GM21717 (cell line): ENCODE measurements around the gene DRD1.
"Not testable (repeated sequence)": the region's sequence is repeated elsewhere in the genome, so short reads cannot be mapped to it uniquely, and the experiment has no call there.

Experiments
- ATAC-seq: cut with Tn5 transposase; IDR thresholded peaks from one replicate; pipeline ENCODE4 v1.9.1; 2021; ENCODE audit warnings: mild to moderate bottlenecking, moderate library complexity; ENCODE audit not compliant: unreplicated experiment

DRD1 gene

DNA sequence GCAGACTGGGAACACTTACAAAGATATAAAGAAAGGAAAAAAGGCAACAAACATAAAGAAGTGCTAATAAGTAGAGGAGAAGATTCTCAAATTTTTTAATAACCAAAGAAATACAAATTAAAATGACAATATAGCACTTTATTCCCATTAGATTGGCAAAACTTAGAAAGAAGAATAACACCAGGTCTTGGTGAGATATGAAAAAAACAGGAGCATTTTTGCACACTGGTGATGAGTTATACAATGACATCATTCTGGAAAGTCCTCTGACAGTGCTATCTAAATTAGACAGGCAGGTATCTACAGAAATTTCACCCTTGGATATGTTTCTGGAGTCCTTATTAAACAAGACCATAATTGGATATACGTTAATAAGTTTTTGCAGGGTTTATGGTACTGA is 24.9 kb upstream of the DRD1 start:
- ATAC-seq: no peak

DNA sequence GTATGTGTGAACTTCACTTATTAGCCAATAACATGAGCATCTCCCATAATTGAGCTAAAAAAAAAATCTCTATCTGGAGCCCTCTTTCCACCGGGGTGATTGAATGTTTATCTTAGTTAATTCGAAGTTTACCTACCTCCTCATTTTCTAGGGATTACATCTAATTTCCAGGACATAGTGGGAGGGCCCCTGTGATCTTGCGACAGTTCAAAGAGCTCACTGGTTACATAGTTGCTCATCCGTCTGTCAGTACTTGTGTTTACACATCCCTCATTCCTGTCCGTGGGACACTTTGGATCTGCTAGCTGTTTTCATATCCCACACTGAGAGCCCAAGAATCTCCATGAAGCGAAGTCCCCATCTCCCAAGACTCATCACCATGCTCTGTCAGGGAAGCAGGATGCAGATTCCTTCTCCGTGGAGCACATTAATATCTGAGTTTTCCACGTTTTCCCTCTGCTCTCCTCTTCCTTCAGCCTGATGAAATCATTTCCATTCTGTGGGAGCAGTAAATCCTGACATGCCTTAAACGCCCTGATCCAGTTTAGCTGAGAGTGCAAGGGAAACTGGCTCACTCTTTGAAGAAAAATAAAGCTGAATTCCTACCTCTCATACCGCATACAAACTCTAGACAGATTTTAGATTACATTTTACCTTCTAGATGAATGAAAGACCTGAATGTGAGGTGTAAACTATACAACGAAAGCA is 24.2 kb upstream of the DRD1 start:
- no peak for ATAC-seq

DNA sequence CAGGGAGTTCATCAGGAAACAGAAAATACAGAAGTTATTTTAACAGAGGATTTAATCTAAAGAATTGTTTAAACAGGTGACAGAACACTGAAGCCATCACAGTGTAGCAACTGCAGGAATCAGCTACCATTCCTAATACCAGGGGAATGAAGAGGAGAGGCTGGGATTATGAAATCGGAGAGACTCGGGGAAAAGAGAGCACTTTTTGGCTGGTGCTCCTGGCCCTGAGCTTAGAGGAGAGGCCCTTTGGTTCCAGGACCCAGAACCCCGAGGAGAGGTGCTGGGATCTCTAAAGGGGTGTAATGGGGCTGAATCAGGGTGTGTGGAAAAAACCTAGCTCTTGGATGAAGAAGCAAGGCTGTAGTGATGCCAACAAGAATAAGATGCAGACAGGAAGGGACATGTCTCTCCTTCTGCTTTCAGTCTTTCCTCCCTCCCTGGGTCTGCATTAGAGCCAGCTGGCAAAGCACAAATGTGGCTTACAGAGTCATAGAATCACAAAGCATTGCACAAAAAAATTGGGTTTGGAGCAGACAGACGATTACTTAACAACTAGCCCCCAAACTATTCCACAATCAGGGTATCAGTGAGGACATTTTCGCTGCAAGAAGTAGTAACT is 22.8 kb upstream of the DRD1 start:
- ATAC-seq: no peak

DNA sequence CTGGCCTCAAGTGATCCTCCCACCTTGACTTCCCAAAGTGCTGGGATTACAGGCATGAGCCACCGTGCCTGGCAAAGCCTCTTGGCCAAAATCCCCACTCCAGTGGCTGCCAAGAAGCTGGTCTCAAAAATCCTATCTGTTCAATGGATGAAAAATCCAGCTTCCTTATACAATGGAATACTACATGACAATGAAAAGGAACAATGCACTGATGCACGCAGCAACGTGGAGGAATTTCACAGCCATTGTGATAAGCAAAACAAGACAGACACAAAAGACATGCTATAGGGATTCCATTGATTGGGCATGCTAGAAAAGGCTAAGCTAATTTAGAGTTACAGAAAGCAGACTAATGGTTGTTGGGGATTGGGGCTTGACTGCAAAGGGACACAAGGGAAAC is 21.3 kb upstream of the DRD1 start:
- no peak for ATAC-seq

DNA sequence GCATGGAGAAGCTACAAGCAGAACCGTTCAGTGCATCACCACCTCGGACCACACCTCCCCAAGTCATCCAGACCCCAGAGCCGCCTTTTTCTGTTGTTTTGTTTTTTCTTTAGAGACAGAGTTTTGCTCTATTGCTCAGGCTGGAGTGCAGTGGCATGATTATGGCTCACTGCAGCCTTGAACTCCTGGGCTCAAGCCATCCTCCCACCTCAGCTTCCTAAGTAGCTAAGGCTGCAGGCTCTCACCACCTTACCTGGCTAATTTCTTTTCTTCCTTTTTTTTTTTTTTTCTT is 20.9 kb upstream of the DRD1 start:
- no peak for ATAC-seq

DNA sequence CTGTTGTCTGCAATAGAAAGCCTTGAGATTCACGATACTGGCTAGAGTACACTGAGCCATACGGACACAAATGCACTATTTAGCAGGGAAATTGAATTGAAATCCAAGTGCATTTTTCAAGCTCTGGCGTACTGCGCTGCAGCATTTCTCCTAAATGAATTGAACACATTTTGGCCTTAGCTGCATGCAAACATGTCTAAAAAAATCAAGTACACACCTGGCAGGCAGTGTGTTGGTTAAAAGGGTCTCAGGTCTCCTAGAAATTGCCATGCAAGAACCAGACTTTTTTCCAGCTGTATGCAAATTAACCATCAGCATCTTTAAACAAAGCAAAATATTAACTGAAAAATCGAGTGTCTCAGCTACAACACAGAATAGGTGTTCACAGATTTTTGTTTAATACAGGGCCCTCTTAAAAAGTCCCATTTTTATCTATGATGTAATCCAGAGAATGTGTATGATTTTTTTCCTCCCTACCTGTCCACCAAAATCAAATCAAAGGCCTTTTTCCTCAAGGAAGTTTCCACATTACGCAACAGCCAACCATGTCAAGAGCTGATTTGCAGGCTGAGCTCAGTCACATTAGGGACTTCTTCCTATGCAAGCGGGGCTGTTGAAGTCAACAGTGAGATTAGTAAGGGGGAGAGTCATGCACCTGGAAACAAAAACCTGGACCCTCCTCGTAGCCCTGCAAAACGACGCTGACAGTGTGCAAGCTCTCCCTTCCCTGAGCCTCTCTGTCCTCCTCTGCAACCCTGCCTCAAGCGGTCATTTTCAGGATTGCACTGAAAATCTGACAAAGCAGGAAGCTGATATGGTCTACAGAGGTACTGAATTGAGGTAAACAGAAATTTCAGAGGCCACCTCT is 20.3 kb upstream of the DRD1 start:
- peak; percentile 96 for ATAC-seq

DNA sequence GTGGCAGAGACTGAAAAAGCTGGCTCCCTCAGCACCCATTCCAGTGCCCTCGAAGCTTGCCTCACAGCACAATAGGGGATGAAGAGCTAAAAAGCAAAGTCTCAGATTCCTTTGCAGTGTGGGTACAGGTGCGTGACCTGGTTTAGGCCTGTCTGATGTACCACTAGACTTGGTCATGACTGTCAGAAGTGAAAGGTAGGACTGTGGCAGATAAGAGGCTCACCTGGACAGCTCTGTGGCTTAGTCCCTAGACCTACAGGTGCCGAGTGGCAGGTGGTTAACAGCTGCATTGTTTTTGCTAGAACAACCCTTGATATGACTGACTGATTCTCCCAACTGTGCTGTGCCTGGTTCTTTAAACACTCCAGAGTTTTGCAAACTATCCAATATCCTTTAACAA is 19.7 kb upstream of the DRD1 start:
- ATAC-seq: no peak

DNA sequence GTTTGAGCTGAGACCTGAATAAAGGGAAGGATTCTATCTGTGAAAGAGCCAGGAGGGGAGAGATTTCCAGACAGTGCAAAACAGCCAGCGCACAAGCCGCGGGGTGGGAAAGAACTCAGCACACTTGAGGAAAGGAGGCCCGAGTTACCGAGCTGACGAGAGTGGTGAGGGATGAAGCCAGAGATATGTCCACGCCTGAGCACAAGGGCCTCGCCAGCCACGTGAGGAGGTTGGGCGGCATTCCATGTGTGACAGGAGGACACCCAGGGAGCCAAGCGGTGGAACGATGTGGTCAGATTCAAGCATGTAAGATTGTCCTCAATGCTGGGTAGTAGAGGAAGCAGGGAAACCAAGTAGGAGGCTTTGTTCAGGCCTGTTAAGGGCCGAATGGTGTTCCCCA is 17.4 kb upstream of the DRD1 start:
- no peak for ATAC-seq

DNA sequence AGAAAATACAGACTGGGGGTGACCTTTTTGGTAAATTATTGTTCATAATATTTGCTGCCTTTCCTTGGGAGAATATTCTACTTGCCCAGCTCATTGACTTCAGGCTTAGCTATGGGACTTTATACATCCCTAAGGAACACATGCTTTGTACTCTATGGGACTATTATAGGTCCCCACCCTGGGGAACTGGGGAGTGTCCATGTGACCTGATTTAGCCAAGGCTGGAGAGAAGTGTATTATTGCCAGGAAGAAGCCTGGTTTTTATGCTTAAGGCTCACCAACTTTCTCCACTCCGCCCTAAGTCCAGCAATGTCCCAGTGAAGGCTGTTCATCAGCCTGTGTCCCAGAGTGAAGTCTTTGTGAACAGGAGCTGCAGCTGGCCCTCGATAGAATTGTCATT is 16.6 kb upstream of the DRD1 start:
- ATAC-seq: no peak

DNA sequence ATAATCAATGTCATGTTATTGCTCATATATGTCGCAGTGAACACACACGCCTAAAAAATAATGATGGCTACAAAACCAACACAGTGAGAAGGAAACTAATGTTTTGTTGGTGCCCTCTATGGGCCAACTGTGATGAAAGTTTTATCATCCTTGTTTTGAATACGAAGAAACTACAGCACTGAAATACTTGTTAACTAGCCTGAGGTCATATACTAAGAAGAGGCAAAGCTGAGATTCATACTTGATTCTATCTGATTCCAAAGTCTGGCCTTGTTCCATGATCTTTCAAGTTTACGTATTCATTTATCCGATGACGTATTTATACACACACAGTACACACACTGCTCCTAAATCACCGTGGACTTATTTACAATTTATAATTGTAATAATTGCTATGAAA is 16.1 kb upstream of the DRD1 start:
- ATAC-seq: no peak

DNA sequence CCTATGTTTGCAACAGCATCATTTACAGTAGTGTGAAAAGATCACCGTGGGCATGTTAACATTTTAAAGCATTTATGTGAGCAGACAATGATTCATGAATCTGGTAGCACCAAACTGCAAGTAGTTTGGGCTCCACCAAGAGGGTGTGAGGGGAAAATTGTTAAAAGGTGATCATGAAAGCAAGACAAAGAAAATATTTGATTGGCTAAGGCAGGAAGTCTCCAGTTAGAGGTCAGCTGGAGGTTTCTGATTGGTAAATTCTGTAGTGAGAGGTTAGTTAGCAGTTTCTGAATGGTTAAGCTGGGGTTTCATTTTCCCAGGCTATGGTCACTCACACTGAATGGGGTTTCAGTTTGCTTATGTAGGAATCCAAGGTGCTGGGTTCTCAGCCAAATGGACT is 13.5 kb upstream of the DRD1 start:
- peak; percentile 93 for ATAC-seq

DNA sequence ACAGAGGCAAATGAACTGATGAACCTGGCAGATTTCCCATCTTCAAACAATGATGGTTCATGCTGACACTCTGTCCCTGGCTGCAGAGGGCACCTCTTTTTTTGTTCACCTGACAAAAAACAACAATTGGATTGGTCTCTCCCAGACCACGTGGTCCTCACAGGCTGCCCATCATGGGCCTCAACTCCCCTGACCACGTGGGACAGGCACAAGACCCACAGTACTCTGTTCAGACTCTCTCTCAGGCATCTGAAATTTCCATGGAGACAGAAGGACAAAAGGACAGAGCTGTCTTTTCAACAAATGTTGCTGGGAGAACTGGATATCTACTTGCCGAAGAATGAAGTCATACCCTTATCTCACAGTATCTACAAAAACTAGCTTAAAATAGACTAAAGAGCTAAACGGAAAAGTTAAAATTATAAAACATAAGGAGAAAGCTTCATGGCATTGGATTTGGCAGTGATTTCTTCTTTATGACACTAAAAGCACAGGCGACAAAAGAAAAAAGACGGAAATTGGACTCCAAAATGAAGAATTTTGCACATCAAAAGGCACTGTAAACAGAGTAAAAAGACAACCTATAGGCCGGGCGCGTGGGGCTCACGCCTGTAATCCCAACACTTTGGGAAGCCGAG is 12.2 kb upstream of the DRD1 start:
- ATAC-seq: no peak

DNA sequence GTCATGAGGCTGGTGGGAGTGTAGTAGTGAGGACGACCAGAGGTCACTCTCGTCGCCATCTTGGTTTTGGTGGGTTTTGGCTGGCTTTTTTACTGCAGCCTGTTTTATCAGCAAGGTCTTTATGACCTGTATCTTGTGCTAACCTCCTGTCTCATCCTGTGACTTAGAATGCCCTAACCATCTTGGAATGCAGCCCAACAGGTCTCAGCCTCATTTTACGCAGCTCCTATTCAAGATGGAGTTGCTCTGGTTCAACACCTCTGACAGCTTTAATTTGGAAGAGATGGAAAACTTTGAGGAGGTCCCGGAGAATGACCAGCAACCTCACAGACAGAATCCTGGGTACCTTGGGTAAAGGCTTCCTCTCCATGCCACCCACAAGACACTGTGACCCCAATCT is 10.4 kb upstream of the DRD1 start:
- ATAC-seq: not testable (repeated sequence)

DNA sequence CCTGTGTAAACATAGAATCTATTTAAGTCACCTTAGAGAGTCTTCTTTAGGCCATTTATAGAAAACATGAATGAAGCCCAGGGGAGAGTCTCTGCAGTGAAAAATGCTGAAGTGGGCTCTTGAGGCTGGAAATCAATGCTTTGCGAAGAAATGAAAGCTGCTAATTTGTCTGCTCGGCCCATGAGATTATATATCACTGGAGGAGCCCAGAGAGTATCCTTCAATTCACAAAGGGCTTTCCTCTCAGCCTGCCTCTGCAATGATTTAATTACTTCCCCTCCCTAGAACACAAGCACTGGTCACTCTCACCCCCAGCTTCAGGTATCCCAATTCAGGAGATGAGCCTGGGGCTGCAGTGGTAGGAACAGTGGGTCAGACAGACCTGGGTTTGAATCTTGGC is 8.2 kb upstream of the DRD1 start:
- ATAC-seq: no peak

DNA sequence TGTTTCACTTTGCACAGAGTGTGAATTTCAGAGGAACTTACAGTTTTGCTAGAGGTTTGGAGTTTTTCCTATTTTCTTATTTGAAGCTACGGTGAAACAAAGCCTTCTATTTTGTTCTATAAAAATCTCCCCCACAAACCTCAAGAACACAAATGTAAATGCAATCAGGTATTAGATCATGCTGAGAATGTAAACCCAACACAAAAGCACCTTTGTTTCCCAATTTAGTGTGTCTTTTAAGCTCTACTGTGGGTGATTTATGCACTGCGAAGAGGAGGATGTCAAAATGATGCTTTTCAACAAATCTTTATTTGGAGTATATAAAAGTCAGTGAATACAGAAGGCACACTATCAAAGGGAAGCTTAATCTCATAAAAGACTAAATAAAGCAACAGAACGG is 4.3 kb upstream of the DRD1 start:
- no peak for ATAC-seq

DNA sequence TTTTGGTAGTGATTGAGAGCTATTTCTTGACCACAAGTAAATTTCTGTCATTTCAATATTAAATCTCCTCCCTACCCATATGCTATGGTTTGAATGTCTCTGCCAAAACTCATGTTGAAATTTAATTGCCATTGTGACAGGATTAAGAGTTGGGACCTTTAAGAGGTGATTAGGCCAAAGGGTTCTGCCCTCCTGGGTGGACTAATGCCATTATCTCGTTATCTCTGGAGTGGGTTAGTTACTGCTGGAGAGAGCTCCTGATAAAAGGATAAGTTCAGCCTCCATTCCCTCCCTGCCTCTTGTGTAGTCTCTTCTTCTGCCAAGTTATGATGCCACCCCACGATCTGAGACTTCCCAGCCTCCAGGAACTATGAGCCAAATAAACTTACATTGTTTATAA is 3.6 kb upstream of the DRD1 start:
- ATAC-seq: no peak

DNA sequence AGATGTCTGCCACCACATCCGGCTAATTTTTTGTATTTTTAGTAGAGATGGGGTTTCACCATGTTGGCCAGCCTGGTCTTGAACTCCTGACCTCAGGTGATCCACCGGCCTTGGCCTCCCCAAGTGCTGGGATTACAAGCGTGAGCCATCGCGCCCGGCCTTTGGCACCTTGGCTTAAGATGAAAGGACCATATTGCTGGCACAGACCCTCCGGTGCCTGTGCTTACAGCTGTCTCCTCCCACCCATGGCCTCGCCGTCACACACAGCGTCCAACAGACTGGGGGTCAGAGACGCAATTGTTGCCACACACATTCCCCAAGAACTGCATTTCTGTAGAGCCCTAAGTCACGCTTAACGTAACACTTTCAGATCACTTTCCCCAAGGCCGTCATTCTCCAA is 2.4 kb upstream of the DRD1 start:
- not testable (repeated sequence) for ATAC-seq

DNA sequence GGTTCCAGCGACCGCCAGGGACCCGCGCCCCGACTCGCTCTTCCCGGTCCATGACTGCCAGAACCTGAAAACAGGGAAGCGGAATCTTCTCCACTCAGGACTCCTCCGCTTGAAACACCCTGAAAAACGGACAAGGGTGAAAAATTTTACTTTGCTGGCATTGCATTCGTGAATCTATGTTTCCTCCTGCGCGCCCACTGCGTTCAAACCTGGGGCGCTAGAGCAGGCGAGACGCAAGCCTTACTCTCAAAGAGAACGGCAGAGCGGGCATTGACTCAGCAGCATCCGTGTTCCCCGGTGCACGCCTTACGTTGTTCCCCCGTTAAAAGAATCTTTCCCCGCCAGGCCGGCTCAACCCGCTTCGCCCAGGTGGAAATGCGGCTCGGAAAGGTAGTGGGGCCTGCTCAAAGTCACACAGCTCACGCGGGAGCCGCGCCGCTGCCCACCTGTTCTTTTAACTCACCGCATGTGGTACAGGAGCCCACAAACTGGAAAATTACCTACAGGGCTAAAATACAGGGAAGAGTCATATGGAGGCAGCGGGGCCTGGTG is 999 bp upstream of the DRD1 start:
- ATAC-seq: no peak

DNA sequence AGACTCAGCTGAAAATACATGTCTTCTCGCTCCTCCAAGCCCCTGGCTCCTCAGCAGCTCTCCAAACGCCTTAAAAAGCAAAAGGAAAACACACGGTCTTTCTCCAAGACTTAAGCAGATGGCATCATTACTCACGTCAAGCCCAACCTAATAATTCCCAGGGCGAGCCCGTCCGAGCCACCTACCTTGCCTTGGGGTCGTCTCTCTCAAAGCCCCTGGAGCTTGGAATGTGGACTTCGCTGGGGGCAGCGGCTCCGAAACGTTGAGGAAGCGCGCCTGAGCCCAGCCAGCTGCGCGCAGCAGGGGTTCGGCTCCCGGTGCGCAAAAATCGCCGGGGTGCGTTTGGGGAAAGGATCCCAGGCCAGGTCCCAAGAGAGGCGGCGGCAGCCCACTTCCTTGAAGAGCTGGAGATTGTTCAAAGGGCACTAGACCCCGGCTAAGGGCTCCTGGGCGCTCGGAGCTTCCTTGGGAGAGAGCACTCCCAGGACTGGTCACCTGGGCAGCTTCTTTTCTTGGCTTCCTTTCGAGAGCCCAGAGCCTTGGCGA is 395 bp downstream of the DRD1 start:
- no peak for ATAC-seq

DNA sequence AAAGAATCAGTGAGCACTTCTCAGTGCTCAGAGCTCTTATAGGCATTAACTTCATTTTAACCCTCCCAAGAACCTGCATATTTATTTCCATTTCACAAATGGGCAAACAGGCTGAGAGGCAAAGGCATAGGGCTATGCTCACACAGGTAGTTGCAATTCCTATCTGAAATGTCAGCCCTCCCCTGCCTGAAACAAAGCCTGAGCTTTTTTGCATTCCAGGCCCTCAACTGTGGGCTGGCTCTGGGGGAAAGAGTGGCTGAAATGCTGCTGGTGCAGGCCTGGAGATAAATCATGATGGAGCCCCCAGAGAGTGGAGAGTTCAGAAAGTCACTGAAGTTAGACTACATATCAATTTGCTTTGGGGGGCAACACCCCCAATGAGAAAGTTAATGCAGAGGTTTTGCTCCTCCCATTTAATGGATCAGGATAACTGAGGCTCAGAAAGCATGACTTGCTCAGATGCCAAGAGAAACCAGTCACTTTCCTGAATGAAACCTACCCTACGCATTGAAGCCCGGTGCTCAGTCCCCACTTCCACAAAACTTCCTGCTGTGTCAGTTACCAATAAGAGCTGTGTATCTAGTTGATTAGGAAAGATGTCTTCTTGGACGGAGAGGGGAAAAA is 5.6 kb downstream of the DRD1 start:
- ATAC-seq: no peak

DNA sequence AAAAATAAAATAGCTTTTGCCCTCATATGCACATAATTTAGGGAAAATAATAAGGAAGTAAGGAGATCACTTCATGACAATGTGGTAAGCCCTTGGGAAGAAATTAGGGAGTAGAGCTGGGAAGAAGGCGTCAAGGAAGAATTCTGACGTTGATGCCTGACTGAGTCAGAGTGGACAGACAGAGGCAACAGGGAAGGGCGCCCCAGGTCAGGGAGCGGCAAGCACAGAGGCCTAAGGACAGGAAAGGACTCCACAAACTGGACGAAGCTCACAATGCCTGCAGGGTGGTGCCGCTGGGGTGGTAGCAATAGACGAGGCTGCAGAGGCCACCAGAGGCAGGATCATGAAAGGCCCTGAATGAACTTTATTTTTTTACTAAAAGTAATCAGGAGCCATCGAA is 7.6 kb downstream of the DRD1 start:
- ATAC-seq: no peak
